ENCODE results near the gene CYP26B1. TPM values are rescaled to one million over a fixed set of nuclear protein-coding genes. Genes with fewer than 3 reads are reported as not detected.

Gene CYP26B1
- total RNA-seq, 1 experiment from 2014 or later, result 0.20 TPM

- Histone ChIP-seq H3K4ac (ENCODE audit: low read depth, low read length) (no peak overlapping the region), H3K79me2 (ENCODE audit: insufficient read depth, low read length) (no peaks in the 10 kb centered on the region), H4K8ac (replicated peaks; ENCODE audit: insufficient read length, low read depth, low read length) (no peak overlapping the region), H2BK5ac (ENCODE audit: insufficient read length, low read length) (no peak overlapping the region), H3K14ac (ENCODE audit: insufficient read depth, low read length) (no peak overlapping the region), H3K56ac (ENCODE audit: insufficient read length, low read depth, low read length) (no peak overlapping the region), H3K27me3 (ENCODE audit: insufficient read depth, low read length) (no peaks in the 10 kb centered on the region), H3K23me2 (ENCODE audit: insufficient read length, low read depth, low read length, poor library complexity, severe bottlenecking) (no peaks in the 10 kb centered on the region), H4K91ac (ENCODE audit: insufficient read length, low read depth, low read length) (no peak overlapping the region), H3K4me1 (ENCODE audit: insufficient read depth, low read length) (no peaks in the 10 kb centered on the region), H3T11ph (ENCODE audit: low read length) (no peak overlapping the region), H2AK5ac (ENCODE audit: insufficient read length, low read length) (no peak overlapping the region), H2BK12ac (ENCODE audit: insufficient read length, low read depth, low read length) (no peak overlapping the region), H3K23ac (ENCODE audit: insufficient read length, low read depth, low read length) (no peak overlapping the region), H2BK20ac (ENCODE audit: low read depth, low read length, poor library complexity, severe bottlenecking) (no peak overlapping the region), H3K18ac (ENCODE audit: insufficient read length, low read depth, low read length) (no peak overlapping the region), H3K79me1 (ENCODE audit: insufficient read depth, low read depth, low read length, poor library complexity, severe bottlenecking) (no peaks in the 10 kb centered on the region), H2BK15ac (ENCODE audit: low read depth, low read length) (no peak overlapping the region), H3K27ac (ENCODE audit: insufficient read length, low read depth, low read length) (no peak overlapping the region), H4K5ac (ENCODE audit: insufficient read length, low read depth, low read length) (no peak overlapping the region), H3K9me3 (ENCODE audit: control insufficient read depth, low read depth, low read length) (no peaks in the 10 kb centered on the region), H2BK120ac (ENCODE audit: low read depth, low read length, poor library complexity, severe bottlenecking) (no peak overlapping the region), H2AFZ (ENCODE audit: low read length) (no peak overlapping the region), H3K9ac (ENCODE audit: extremely low read depth, insufficient read length, low read length) (no peak overlapping the region), H3K4me2 (ENCODE audit: insufficient read depth, insufficient read length, low read length) (no peak overlapping the region), H4K20me1 (ENCODE audit: control insufficient read depth, insufficient read depth, insufficient read length) (no peaks in the 10 kb centered on the region)
- peaks cover 0 to 18% (median 5%) of the 10 kb centered on the region in 3 experiments; a peak in 4 of 7 replicates for H3K36me3 Mint-ChIP-seq (ENCODE audit: insufficient read depth in 1 of 3, low read depth in 3 of 3)
- DNase-seq, result no peak
- no CpG with 5 or more reads among the region's 4 CpGs for WGBS (ENCODE audit: extremely low coverage, insufficient read length, low lambda C conversion rate)
- H3K4me3 Mint-ChIP-seq, result no peak overlapping the region
- peaks cover 4 to 6% of the 10 kb centered on the region in 2 experiments; a peak in 3 of 4 replicates for H3K4me1 Mint-ChIP-seq
- H3K9me3 Mint-ChIP-seq, result no peaks in the 10 kb centered on the region; a peak in 1 of 5 replicates
- no peak overlapping the region for H3K27ac Mint-ChIP-seq
- no peaks in the 10 kb centered on the region for H3K27me3 Mint-ChIP-seq (ENCODE audit: low read depth)
- no peak for TF ChIP-seq CTCF (conservative IDR thresholded peaks at IDR 0.05)
These were observed 34.9 kb upstream of the CYP26B1 start for GRCh38 chr2:72182547-72182946.
